Daoy (cell line): ENCODE data around the gene JPT1. TPM values are rescaled to one million over a fixed set of nuclear protein-coding genes. Genes with fewer than 3 reads are reported as not detected.
"Not testable (repeated sequence)": the region's sequence is repeated elsewhere in the genome, so short reads cannot be mapped to it uniquely, and the experiment has no call there.

ENCODE experiments used
- DNase-seq: peaks from one replicate; pipeline ENCODE4 v3.0.0-alpha.2; 2015; ENCODE audit warnings: low read depth
- total RNA-seq: library from RNA; depleted of rRNA; stranded (reverse); fragments of >200 nt; shearing (Covaris generic); gene quantifications from 2 replicates; pipeline ENCODE4 v1.2.3, GENCODE V29; 2014

JPT1 gene
- total RNA-seq, 1 experiment from 2014 or later, result 423 TPM

DNA sequence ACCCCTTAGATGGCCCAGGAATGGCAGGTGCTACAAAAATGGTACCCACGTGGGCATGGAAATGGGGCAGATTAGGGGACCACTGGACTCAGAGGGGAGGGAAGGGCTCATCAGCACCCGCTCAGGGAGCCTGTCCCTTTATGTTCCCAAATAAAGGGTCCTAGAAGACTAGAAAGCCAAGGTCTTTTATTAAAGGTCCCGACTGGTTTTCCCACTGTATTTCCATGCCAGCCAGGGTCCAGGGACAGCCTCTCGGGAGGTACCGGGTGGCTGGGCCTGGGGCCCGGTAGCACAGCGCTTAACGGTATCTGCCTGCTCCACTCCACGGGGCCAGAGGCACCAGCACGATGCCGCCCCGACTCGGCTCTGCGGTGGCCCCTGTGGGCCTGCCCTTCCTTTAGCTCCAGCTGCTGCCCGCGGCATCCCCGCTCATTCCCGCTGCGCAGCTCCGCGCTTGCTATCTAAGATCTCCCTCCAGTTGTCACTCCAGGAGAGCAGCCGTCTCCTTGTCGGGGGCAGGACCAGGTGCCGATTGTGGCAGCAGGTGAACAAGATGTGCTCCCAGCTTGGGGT is 24.2 kb downstream of the JPT1 start:
- DNase-seq, result no peak

DNA sequence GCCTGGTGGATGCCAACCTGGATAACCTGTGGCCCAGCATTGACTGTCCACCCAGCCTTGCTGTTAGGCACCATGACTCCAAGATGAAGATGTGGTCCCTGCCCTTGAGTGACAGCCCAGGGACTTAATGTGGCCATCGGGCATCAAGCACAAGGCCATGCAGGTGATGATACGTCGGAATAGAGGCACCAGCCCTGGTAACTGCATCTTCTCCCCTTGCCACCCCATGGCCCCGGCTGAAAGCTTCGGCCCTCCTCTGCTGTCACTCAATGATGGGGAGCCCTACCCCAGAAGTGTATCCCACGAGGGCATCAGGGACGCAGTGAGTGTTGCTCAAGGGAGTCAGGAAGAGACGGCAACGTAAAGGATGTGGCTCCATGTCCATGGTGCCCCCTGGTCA is 24.7 kb downstream of the JPT1 start:
- no peak for DNase-seq

DNA sequence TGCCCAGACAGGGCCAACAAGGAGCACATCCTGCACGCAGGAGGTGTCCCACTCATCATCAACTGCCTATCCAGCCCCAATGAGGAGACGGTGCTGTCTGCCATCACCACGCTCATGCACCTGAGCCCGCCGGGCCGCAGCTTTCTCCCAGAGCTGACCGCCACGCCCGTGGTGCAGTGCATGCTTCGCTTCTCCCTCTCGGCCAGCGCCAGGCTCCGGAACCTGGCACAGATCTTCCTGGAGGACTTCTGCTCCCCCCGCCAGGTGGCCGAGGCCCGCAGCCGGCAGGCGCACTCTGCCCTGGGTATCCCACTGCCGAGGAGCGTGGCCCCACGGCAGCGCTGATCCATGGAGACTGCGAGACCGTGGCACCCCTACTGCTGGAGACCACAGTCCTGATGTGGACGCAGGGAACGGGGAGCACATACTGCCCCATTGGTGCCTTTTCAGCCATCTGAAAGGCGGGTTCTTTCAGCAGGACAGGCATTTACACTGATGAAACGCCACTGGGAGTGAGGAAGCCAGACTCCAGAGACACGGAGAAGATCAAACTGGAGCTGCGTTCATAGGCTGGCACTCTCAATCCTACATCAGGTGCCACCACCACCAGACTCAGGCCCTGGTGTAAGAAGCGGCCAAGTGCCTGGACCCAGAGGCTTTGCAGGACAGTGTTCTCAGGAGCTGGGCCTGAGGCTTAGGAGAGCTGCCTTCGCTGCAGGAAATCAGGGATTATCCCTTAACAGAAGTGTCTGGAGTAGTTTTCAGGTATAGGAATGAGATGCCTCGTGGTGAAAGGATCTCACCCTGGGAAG is 25.4 kb downstream of the JPT1 start:
- DNase-seq, result no peak

DNA sequence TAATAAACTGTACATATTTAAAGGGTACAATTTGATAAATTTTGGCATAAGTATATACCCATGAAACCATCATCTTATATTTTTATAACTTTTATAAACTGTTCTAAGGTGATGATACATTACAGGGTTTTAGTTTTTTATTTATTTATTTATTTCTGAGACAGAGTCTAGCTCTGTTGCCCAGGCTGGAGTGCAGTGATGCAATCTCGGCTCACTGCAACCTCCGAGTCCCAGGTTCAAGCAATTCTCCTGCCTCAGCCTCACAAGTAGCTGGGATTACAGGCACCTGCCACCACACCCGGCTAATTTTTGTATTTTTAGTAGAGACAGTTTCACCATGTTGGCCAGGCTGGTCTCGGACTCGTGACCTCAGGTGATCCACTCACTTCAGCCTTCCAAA is 26.4 kb downstream of the JPT1 start:
- not testable (repeated sequence) for DNase-seq

DNA sequence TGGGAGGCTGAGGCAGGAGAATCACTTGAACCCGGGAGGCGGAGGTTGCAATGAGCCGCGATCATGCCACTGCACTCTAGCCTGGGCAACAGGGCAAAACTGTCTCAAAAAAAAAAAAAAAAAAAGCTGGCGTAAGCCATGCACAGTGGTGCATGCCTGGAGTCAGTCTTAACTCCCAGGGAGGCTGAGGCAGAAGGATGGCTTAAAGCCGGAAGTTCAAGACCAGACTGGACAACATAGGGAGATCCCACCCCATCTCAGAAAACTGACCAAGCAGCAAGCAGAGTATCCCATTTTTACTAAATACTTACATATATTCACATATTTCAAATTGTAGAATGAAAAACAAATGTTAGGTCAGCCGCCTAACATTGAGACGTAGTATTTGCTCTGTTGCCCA is 27.4 kb downstream of the JPT1 start:
- DNase-seq, result no peak

DNA sequence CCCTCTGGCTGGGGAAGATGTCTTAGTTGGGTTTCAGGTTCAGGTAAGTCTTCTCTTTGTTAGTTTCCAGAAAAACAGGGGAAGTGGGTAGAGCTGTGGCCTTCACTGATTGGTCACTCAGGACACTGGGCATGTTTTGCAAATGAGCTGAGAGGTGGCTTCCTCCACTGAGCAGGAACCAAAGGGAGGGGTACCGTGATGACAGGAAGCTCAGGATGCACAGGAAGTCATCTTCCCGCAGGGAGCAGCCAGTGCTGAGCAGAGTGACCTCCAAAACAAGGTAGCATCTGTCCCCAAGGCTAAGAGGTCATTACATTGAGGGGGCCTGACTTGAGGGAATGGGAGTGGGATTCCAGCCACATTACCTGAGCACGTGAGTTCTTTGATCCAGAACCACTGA is 28.3 kb downstream of the JPT1 start:
- no peak for DNase-seq

DNA sequence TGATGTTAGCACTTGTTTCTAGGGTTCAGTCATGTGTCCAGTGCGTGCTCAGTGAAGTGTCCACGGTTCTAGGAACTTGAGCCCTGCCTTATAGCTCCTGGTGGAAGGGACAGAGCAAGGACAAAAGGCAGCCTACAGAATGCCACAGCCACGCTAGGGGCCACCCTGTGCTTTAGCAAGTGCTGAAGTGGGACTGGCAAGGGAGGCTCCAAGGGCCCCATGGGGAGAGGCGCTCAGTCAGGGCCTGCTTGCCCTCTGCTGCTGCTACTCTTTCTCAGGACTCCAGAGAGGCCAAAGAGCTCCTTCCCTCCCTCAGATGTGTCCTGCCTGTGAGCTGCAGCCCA is 29.5 kb downstream of the JPT1 start:
- DNase-seq, result peak; percentile 31

DNA sequence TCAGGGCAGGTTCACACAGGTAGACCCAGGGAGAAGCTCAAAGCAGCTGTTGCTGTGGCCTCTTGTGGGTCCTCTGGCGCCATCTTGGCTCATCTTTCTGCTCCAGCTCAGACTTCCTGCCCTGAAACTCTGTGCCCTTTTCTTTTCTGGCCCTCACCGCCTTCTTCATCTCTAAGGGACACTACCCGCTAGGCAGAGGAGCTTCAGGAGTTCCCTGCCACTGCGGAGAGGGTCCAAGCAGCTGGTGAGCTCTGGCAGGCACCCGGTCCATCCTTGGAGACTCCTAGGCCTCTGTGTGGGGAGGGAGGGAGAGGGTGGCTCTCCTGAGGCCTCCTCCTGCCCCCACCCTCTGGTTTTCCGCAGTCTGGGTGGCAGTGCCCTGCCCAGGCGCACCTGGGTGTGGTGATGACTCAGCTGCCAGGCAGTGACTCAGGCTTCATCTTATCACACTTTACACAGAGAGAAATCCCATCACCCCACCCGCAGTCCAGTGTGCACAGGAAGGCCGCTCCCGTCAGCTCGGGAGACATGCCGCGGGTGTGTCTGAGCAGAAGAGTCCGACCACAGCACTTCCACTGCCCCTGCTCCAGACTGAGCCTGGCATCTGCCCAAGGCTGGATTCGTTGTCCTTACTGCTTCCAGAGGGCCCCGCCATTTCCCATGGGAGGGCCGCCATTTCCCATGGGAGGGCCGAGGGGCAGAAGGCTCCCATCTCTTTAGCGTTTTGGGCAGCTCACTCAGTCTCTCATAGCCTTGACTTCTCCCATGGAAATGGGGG is 30.1 kb downstream of the JPT1 start:
- DNase-seq, result peak; percentile 98

DNA sequence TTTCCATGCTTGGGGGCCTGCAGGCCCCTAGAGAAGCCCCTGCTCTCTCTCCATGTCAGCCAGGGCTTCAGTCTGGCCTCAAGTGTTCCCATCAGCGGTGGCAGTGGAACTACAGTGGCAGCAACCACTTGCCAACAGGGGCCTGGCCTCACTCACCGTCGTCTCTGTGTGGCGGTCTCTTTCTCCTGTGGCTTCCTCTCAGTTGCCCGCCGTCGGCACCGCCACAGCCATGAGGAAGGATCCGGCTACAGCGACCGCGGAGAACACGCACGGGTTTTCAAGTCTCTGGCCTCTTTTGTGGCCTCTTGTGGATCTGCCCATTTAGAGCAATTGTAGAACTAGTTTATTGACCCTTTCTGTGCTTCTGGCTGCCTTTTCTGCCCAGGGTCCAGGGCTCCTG is 36.0 kb downstream of the JPT1 start:
- DNase-seq, result no peak

DNA sequence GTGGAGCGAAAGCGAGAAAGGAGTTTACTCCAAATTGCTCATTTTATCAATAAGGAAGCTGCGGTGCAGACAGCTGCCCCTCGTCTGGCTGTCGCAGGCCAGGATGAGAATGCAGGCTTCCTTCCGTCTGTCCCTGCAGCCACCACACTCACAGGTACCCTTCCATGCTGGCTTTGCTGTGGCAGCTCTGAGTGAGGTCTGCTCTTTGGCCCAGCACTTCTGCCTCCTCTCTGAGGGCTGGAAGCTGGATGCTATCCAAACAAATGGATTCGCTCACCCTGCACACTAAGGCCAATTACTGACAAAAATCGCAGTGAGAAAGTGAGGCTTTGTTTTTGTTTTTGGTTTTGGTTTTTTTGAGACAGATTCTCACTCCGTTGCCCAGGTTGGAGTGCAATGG is 37.6 kb downstream of the JPT1 start:
- no peak for DNase-seq

DNA sequence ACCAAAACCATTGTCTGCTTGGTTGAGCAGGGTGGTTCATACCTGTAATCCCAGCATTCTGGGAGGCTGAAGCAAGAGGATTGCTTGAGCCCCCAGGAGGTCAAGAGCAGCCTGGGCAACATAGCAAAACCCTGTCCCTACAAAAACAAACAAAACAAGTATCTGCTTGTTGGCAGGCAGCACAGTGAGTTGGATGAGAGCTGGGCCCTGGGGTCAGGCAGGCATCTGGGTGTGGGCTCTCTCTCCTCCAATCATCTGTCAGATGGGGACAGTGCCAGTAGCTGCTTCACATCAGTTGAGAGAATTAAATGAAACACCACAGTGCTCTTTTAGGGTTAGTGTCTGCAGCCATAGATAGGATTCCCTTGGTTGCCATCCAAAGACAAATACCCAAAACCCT is 38.8 kb downstream of the JPT1 start:
- no peak for DNase-seq

DNA sequence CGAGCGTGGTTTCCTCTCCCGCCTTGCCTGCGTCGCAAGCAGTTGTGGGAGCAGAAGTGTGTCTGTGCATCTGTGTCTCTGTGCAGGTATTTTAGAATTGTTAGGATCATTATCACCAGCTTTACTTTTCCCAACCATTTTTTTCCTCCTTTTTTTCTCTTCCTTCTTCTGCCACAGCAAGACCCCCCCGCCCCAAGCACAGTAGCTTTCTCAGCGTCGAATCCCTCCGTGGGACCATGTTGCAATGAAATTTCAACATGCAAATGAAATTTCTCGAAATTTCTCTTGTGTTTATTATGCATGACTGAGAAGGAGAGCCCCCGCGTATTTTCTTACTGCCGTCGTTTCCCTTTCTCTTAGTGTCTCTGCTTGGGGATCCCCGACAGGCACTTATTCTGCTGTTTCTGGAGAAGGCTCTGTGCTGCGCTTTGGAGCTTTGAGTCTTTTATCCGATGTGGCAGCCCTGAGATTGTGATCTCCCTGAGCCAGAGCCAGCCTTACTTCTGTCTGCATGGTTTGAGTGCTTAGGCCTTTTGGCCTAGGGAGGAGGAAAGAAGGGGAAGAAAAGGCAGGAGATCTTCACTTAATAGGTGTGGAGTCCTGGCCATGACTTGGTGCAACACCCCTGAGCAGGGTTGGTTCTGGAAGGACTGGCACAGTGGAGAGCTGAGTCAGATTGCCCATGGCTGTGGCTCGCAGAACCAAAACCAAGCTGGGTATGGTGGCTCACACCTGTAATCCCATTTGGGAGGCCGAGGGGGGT is 39.6 kb downstream of the JPT1 start:
- no peak for DNase-seq

DNA sequence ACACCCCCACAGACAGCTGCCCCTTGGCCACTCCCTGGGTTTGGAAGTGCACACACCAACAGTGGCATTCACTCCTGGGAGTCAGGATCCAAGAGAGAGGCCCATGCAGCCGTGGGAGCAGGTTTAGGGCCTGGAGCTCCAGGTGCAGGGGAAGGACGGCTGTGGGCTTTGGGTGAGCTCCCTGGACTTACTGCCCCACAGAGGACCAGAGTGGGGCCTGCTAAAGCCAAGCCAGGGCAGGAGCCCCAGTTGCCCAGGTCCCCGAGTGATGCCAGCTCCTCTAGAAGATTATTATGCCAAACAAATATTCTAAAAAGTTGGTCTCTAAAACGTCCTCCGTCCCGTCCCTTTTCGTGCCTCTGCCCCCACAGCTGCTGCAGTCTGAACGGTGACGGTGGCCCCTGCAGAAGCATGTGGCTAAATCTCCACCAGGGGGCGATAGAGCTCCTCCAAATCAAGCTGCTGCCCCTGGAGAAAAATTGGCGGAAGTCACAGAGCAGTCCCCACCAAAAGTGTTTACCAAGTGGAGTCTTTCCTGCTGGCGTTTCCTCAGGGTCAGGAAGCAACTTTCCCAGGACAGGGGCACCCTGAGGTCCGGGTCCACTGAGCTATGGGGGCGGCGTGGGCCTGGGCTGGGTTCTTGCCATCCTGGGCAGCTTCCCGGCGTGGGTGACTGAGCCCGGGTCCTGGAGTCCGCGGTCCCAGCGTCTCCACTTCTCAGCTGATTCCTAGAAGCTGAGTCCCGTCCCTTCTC is 40.3 kb downstream of the JPT1 start:
- peak; percentile 86 for DNase-seq

DNA sequence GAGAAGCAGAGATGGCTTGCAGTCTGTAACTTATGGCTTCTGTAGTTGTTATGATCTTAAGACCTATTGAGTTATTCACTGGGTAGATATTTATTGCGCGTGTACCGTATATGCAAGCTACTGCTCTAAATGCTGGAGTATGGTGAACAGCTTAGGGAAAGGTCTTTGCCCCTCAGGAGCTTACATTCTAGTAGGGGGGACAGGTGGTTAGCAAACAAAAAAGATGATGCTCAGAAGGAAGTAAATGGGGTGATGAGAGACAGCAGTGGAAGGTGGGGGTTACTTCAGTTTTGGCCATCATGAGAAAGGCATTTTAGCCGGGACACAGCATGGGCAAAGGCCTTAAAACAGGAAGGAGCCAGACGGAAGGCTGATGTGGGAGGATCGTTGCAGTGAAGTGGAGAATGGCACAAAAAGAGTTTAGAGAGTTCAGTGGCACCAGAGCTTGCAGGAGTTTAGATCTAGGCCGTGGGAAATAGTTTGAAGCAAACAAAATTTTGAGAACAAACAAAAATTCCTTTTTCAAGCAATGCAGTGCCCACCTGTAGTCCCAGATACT is 42.5 kb downstream of the JPT1 start:
- no peak for DNase-seq

DNA sequence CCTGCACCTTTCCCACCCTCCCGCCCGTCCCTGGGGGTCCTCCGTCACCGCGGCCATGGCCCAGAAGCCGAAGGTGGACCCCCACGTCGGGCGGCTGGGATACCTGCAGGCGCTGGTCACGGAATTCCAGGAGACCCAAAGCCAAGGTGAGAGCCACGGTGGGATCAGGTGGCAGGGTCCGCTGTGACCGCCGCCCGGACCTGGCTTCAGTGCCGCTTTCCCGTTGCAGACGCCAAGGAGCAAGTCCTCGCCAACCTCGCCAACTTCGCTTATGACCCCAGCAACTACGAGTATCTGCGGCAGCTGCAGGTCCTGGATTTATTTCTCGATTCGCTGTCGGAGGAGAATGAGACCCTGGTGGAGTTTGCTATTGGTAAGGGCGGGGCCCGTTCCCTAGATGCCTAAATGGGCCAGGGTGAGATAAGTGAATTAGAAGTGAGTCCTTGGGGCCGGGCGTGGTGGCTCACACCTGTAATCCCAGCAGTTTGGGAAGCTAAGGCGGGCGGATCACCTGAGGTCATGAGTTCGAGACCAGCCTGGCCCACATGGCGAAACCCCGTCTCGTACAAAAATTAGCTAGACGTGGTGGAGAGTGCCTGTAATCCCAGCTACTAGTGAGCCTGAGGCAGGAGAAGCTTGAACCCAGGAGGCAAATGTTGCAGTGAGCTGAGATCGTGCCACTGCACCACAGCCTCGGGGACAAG is 43.9 kb downstream of the JPT1 start:
- no peak for DNase-seq

DNA sequence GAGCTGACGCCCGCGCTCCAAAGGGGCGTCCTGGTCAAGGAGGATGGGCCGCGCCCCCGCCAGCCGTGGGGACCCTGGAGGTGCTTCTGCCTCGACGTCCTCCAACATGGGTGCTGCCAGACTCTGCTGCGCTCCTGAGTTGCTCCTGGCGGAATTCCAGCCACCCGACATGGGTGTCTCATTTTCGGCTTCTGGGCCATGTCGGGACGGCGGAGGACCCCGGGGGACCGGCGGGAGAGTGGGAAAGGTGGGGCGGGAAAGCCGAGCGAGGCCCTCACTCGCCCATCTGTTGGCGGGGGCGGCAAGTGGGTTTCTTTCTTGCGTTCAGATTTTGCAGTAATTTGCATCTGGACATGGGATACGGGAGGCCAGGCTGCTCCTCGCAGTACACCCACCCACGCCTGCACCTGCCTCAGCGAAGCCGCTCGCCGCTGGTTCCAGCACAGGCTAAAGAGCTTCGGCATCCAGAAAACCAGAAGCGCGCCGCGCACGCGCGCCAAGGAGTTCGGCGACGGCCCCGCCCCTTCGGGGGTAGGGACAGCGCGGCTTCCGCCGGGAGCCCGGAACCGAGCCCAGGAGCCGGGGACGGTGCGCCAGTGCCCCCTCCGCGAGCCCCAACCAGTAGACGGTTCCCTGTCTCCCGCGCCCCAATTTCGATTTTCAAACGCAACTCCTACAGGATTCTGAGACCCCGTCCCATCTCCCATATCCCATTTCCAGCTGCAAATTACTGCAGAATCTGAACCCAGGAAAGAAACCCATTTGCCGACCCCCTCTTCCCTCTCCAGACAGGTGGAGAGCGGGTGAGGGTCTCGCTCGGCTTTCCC is 44.7 kb downstream of the JPT1 start, which contains the start of gene ARMC7:
Gene ARMC7 (plus strand): TSS at position 563 of the 827 bp plus-strand sequence. CDS start 320 bp downstream, outside the sequence.
- DNase-seq, result peak; percentile 91

DNA sequence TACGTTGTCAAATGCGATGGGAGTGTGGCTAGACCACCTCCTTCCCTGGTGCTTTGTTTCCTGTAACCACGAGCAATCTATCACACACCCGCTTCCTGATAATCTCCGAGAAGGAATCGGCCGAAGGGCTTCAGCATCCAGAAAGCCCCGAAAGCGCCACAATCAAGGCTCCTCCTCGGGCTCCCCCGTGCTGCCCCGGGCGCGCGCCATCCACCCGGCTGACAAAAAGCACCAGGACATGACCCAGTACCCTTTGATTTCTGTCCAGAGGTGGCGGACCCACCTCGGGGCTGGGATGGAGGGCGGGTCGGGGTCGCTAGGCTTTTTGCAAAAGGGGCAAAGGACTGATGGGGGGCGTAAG is 45.3 kb downstream of the JPT1 start:
- no peak for DNase-seq

DNA sequence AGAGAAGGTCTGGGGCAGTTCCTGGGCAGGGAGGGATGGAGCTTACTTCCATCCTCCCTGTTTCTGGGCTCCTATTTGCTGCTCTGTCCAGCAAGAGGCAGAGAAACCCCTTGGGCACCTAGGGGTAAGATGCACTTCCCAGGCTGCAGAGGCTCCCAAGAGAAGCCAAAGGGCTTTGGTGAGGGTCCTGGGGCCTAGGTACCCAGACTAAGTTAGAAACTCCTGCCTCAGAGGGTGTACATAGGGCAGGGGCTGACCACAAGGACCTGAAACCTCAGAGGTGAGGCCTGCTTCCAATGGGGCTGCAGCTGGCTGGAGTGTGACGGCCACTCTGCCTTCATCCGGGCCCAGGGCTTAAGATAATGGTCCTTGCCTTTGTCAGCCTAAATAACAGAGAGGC is 46.1 kb downstream of the JPT1 start:
- no peak for DNase-seq
